ENCODE data around the gene SYDE1.

The SYDE1 gene

GRCh38 chr19:15137777-15138176 is 30.6 kb downstream of the SYDE1 start:
- peaks cover 13% of the 10 kb centered on the region for H3K9me3 ChIP-seq (ENCODE audit: severe bottlenecking)
- DNase-seq, result no peak
- H3K27me3 ChIP-seq (ENCODE audit: insufficient read depth, low read depth, severe bottlenecking), result peaks cover 60% of the 10 kb centered on the region
- no peak for TF ChIP-seq CTCF (IDR thresholded peaks at IDR 0.05; ENCODE audit: low read depth, low read length)
- H3K4me3 ChIP-seq (ENCODE audit: low read depth, low read length), result no peak overlapping the region
- no peak overlapping the region for H3K27ac ChIP-seq
- H3K36me3 ChIP-seq, result no peaks in the 10 kb centered on the region

GRCh38 chr19:15138427-15138826 is 31.2 kb downstream of the SYDE1 start:
- H3K4me3 ChIP-seq (ENCODE audit: low read depth, low read length), result no peak overlapping the region
- no peak for TF ChIP-seq CTCF (IDR thresholded peaks at IDR 0.05; ENCODE audit: low read depth, low read length)
- no peak overlapping the region for H3K27ac ChIP-seq
- H3K36me3 ChIP-seq, result no peaks in the 10 kb centered on the region
- H3K9me3 ChIP-seq (ENCODE audit: severe bottlenecking), result peaks cover 13% of the 10 kb centered on the region
- DNase-seq, result no peak
- H3K27me3 ChIP-seq (ENCODE audit: insufficient read depth, low read depth, severe bottlenecking), result peaks cover 60% of the 10 kb centered on the region

- no peak for TF ChIP-seq CTCF (IDR thresholded peaks at IDR 0.05; ENCODE audit: low read depth, low read length)
These were observed 33.9 kb downstream of the SYDE1 start for GRCh38 chr19:15141143-15141542.

GRCh38 chr19:15142313-15142712 is 35.1 kb downstream of the SYDE1 start:
- no peak overlapping the region for H3K27ac ChIP-seq
- DNase-seq, result no peak
- TF ChIP-seq CTCF (IDR thresholded peaks at IDR 0.05; ENCODE audit: low read depth, low read length), result no peak
- H3K27me3 ChIP-seq (ENCODE audit: insufficient read depth, low read depth, severe bottlenecking), result peaks cover 61% of the 10 kb centered on the region
- H3K36me3 ChIP-seq, result no peaks in the 10 kb centered on the region
- H3K9me3 ChIP-seq (ENCODE audit: severe bottlenecking), result peaks cover 15% of the 10 kb centered on the region
- H3K4me3 ChIP-seq (ENCODE audit: low read depth, low read length), result no peak overlapping the region

More at GRCh38 chr19:15141143-15141542, 33.9 kb downstream of the SYDE1 start:
- no peak overlapping the region for H3K4me3 ChIP-seq (ENCODE audit: low read depth, low read length)
- peaks cover 15% of the 10 kb centered on the region for H3K9me3 ChIP-seq (ENCODE audit: severe bottlenecking)
- H3K36me3 ChIP-seq, result no peaks in the 10 kb centered on the region
- peaks cover 68% of the 10 kb centered on the region for H3K27me3 ChIP-seq (ENCODE audit: insufficient read depth, low read depth, severe bottlenecking)
- no peak for DNase-seq
- no peak overlapping the region for H3K27ac ChIP-seq

GRCh38 chr19:15144046-15144646 is 36.9 kb downstream of the SYDE1 start:
- no peaks in the 10 kb centered on the region for H3K36me3 ChIP-seq
- H3K27me3 ChIP-seq (ENCODE audit: insufficient read depth, low read depth, severe bottlenecking), result peaks cover 65% of the 10 kb centered on the region
- H3K9me3 ChIP-seq (ENCODE audit: severe bottlenecking), result peaks cover 14% of the 10 kb centered on the region
- no peak overlapping the region for H3K27ac ChIP-seq
- no peak overlapping the region for H3K4me3 ChIP-seq (ENCODE audit: low read depth, low read length)
- DNase-seq, result no peak
- TF ChIP-seq CTCF (IDR thresholded peaks at IDR 0.05; ENCODE audit: low read depth, low read length), result no peak

- no peak overlapping the region for H3K27ac ChIP-seq
- H3K4me3 ChIP-seq (ENCODE audit: low read depth, low read length), result no peak overlapping the region
- H3K36me3 ChIP-seq, result no peaks in the 10 kb centered on the region
- peaks cover 71% of the 10 kb centered on the region for H3K27me3 ChIP-seq (ENCODE audit: insufficient read depth, low read depth, severe bottlenecking)
- TF ChIP-seq CTCF (IDR thresholded peaks at IDR 0.05; ENCODE audit: low read depth, low read length), result no peak
- DNase-seq, result no peak
- peaks cover 2% of the 10 kb centered on the region for H3K9me3 ChIP-seq (ENCODE audit: severe bottlenecking)
These were observed 39.9 kb downstream of the SYDE1 start for GRCh38 chr19:15147090-15147489.

All from WERI-Rb-1 (cell line).